Stimulated activated CD4-positive, alpha-beta T cell treated with anti-CD3 and anti-CD28 coated beads, Interleukin-1b, Interleukin-23, amount 100 ng/mL, for 48 hours (primary cell): ENCODE results near the gene URM1.
A peak's percentile ranks its signal among the peaks of the same experiment; 100 is the strongest.

Experiments used
- DNase-seq: peaks from one replicate; pipeline ENCODE4 v3.0.0-alpha.2; 2020

The URM1 gene

GRCh38 chr9:128349772-128350171 is 21.4 kb upstream of the URM1 start:
- DNase-seq: no peak

GRCh38 chr9:128355451-128355850 is 15.7 kb upstream of the URM1 start:
- DNase-seq: no peak

DNA sequence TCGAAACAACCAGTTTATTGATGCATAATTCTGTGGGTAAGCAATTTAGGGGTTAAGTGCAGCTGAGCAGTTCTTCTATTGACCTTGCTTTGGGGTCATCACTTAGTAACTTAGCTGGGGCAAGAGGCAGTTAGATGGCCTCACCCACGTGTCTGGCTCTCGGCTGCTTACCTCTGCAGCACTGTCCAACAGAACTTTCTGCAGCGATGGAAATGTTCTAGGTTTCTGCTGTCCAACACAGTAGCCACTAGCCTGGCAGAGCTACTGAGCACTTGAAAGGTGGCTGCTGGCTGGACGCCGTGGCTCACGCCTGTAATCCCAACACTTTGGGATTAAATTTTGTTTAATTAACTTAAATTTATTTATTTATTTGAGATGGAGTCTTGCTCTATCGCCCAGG is 13.1 kb upstream of the URM1 start:
- DNase-seq: no peak

- no peak for DNase-seq
Observed at GRCh38 chr9:128358861-128359260, 12.3 kb upstream of the URM1 start.

DNA sequence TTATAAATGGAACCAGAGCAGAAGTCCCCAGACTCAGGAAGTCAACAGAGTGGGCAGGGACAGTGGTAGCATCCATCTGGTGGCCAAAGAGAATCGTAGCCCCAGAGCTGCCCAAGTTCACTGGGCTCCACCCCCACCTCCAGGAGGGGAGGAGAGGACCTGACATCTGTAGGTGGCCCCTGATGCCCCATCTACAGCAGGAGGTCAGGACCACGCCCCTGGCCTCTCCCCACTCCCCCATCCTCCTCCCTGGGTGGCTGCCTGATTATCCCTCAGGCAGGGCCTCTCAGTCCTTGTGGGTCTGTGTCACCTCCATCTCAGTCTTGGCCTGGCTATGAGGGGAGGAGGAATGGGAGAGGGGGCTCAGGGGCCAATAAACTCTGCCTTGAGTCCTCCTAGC is 10.3 kb upstream of the URM1 start:
- DNase-seq: no peak

GRCh38 chr9:128361296-128361985 is 9.7 kb upstream of the URM1 start:
- no peak for DNase-seq

- DNase-seq: peak; percentile 65
Observed at GRCh38 chr9:128361986-128362646, 9.1 kb upstream of the URM1 start.

DNA sequence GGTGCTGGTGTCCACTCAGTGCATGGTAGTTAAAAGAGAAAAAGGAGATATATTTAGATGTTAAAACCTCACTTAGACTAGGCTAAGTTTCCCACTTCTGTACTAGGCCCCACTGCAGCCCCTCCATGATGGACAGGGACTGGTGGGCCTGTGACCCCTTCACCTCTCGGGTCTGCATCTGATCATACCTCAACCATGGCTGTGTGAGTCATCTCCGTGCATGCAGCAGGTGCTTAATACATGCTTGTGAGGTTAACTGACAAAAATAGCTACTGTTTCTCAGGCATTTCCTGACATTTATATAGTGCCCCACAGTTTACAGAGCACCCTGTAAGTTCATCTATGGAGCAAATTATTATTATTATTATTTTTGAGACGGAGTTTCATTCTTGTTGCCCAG is 8.4 kb upstream of the URM1 start:
- DNase-seq: no peak

- no peak for DNase-seq
Observed at GRCh38 chr9:128365525-128365924, 5.6 kb upstream of the URM1 start.

DNA sequence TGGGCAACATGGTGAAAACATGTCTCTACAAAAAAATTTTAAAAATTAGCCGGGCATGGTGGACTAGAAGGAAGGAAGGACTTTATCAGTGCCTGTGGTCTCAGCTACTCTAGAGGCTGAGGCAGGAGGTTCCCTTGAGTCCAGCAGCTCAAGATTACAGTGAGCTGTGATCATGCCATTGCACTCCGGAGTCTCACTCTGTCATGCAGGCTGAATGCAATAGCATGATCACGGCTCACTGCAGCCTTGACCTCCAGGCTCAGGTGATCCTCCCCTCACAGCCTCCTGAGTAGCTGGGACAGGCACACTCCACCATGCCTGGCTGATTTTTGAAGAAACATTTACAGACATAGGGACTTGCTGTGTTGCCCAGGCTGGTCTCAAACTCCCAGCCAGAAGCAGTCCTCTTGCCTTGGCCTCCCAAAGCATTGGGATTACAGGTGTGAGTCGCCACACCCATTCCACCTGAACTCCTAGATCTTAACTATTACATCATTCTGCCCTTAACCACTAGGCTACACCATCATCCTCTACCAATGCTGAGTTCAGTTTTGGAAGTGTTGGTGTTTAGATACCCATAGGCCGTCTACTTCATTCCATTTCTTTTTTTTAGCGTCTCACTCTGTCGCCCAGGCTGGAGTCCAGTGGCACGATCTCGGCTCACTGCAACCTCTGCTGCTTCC is 2.0 kb upstream of the URM1 start:
- DNase-seq: no peak

- DNase-seq: no peak
Observed at GRCh38 chr9:128370367-128370751, 815 bp upstream of the URM1 start.

GRCh38 chr9:128371630-128372117 is 500 bp downstream of the URM1 start:
- no peak for DNase-seq

DNA sequence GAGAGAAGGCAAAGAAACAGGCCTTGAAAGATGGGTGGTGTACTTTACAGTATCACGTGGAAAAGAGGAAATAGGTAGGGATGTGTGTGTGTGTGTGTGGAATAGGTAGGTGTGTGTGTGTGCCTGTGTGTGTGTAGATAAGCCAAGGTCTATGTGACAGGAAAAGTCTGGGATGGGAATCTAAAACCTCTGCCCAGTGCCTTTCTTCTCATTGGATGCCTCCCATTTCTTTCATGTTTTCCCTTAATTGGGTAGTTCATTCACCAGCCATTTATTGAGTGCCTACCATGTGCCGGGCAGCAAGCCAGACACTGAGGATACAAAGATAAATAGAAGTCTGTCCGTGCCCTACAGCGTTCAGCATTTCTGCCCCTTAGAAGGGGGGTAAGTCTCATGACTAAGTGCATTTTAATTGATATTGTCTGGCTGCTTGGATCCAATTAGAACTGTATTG is 1.0 kb downstream of the URM1 start:
- no peak for DNase-seq

DNA sequence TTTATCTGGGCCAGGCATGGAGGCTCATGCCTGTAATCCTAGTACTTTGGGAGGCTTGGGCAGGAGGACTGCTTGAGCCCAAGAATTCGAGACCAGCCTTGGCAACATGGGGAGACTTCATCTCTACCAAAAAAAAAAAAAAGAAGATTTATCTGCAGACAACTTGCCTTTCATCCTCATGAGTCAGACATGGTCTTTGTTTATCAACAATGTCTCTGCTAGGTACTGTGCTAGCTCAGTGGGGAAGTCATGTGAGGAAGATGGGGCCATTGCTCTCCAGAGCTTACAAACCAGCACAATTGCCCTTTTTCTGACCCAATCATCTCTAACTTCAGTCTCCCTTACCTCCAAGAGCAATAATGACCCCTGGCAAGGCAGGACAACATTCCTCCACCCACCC is 1.6 kb downstream of the URM1 start:
- no peak for DNase-seq

GRCh38 chr9:128374221-128374675 is 3.1 kb downstream of the URM1 start:
- no peak for DNase-seq

GRCh38 chr9:128375865-128376264 is 4.7 kb downstream of the URM1 start:
- DNase-seq: no peak

DNA sequence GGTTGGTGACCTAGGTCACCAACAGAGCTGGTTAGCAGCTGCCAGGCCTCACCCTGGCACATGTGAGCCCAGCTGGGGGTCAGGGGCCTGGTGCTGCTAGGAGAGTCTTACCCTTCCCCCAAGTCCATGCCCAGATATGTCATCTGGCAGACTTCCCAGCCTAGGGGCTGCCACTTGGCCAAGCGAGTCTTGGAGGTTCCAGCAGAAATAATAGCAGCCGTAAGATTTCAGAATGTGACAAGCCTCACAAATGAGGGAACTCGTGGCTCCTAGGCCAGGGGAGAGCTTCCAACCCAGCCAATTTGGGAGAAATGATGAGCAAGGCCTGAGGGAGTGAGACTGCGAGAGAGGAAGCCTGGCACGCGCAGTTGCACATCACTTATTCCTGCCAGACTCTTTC is 11.1 kb downstream of the URM1 start:
- no peak for DNase-seq

DNA sequence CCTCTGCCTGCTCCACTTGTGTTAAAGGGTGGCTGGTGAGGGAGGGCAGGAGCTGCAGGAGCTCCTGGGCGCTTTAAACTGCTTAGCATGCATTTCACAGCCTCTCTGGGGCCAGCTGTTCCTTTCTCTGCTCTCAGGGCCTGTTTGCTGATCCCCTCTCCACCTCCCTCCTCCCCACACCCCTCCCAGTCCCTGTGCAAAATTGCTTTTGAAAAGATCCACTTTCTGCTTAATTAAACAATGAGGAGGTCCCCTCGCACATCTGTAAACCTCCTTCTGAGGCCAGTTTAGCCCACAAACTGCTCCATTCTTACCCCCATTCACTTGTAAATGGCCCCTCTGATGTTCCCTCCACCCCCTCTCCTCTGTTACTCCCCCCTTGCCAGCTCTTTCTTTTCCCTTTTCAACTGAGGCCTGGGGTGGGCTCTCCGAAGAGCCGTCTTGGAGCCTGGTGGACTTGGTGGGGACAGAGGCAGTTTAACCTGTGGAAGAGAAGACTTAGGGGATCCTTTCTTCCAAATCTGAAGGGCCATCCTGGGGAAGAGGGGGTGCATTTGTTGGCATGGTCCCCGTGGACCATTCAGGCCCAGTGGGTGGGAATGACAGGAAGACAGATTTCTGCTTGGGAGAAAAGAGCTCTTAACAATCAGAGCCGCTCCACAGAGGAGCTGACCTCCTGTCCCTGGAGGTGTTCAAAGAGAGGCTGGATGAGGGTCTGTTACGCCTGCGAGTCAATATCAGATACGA is 12.0 kb downstream of the URM1 start:
- DNase-seq: no peak

DNA sequence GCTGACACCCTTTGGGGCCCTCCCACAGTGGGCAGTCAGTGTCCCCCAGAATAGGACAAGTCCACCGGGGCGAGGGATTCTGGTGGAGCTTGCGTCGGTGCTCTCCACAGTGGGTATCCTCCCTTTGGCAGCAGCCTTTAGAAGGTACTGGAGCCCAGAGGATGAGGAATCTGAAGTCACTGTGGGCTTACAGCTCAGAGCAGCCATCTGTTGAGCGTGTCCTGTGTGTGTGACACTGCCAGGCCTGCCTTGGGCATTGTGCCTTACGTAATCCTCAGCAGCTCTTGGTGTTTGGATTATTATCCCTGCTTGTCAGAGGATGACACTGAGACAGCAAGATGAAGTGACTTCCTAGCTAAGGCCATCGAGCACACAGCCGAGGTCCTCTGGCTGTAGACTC is 12.6 kb downstream of the URM1 start:
- no peak for DNase-seq

GRCh38 chr9:128384801-128385495 is 13.8 kb downstream of the URM1 start:
- no peak for DNase-seq

DNA sequence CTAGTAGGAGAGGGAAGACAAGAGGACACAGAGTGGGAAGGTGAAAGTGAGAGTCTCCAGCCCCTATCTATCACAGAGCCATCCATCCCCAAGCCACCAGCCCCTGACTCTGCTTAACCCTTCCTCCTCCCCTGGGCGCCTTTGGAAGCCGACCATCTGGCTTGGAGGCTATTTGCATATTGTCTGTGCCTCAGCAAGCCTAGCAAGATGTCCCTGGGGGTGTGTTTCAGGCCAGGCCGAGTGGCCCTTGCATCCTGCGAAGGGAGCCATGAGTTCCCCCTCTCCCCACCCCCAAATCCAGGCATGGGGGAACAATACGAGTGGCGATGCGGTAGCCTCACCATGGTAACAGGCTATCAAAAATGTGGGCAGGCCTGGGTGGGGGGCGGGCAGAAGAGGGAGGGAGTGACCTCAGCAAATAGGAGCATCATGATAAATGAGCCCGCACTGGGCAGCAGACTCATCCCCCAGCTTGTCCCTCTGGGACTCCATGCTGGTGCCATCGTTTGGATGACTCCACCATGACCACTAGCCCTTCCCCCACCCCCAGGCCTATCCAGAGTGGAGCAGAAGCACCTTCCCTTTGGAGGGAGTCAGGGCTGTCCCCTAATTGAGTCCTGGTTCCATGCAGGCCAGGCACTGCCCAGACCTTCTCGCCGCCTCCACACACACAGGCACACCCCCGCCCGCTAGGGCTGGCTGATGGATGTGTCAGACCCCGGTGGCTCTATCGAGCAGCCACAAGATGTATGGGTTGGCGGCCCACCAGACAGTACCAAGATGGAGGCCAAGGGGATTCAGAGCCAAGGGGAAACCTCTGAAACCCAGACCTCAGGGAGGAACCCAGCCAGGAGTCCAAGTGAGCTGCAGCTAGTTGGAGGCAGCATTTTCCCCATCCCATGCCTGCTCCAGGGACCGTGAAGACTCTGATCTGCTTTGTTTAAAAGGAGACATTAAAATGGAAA is 14.6 kb downstream of the URM1 start:
- no peak for DNase-seq
